A549 treated with RU486 at 1 μM for 4 hours (cell line): Measurements from ENCODE around the gene SINHCAF. TPM values are rescaled to one million over a fixed set of nuclear protein-coding genes. Genes with fewer than 3 reads are reported as not detected.

Source experiments
- total RNA-seq: library from RNA; stranded (reverse); fragments of 200-300 nt; extraction: Qiagen RNA extraction; gene quantifications from 5 replicates; pipeline ENCODE4 v1.2.3, GENCODE V29; 2022; ENCODE audit warnings: low read depth

The SINHCAF gene, protein sequence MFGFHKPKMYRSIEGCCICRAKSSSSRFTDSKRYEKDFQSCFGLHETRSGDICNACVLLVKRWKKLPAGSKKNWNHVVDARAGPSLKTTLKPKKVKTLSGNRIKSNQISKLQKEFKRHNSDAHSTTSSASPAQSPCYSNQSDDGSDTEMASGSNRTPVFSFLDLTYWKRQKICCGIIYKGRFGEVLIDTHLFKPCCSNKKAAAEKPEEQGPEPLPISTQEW
- total RNA-seq = 39.7 to 65.2 TPM (median 54.5 TPM) in 5 replicates

DNA sequence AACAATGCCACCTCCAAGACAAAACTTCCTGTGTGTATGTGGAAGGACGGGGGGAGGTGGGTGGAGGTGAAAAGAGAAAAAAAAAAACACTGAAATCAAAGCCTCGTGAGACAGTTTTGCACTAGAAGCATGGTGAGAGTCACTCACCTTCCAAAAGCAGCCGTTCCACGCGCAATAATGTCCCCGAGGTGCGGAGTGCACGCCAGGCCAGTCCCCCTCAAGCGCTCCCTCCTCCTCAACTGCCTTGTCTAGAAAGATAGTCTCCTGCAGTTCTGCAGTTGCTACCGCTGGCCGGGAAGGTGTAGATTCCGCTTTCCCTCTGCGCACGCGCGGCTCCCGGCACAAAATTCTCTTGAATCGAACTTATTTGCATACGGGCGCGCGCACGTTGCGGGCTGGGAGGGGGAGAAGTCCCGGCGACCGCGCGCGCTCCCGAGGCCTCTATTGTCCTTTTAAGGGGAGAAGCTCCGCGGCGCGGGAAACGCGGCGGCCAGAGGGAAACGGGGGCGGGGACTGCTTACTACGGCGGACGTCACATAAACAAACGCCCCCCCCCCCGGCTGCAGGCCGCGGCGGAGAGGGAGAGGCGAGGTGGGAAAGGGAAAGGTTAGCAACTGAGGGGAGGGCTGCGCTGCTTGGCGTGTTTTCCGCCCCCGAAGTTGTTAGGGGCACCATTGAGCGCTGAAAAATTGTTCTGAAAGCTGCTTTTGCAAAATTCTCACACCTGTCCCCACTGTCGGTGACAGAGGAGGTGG lies at the start of gene SINHCAF:
SINHCAF (minus strand) TSS at position 274 of the 755 bp plus-strand sequence. CDS start 27,946 bp downstream, outside the sequence.

